Lower leg skin (tissue), 3 donors: Measurements from ENCODE around the gene HRH3.

ENCODE experiments used
- CTCF ChIP-seq, 3 donors: fragments of 450-650 bp; IDR thresholded peaks; one replicate each; pipeline ENCODE4 v1.5.1; 2016; ENCODE audit warnings: antibody characterized with exemption in 3 of 3, mild to moderate bottlenecking in 3 of 3, moderate library complexity in 2 of 3
- POLR2A ChIP-seq, 2 donors: fragments of 450-650 bp; IDR thresholded peaks; one replicate each; pipeline ENCODE4 v1.6.1; 2016 to 2017; ENCODE audit warnings: antibody characterized with exemption in 2 of 2, mild to moderate bottlenecking in 1 of 2, moderate library complexity in 1 of 2

- TF ChIP-seq CTCF (IDR thresholded peaks at IDR 0.05) (no peak), POLR2A (IDR thresholded peaks at IDR 0.05) (no peak)
Measured at GRCh38 chr20:62179162-62179504, 40.9 kb downstream of the HRH3 start.
